NCI-H2196 treated with DMSO at 0.1 percent for 48 hours (cell line): ENCODE results near the gene NOL11.
"Not testable (repeated sequence)": the region's sequence is repeated elsewhere in the genome, so short reads cannot be mapped to it uniquely, and the experiment has no call there.

Experiments used
- DNase-seq: peaks from one replicate; lab custom pipeline; 2025; ENCODE audit not compliant: unreplicated experiment; lab: John Stamatoyannopoulos, UW

The NOL11 gene

DNA sequence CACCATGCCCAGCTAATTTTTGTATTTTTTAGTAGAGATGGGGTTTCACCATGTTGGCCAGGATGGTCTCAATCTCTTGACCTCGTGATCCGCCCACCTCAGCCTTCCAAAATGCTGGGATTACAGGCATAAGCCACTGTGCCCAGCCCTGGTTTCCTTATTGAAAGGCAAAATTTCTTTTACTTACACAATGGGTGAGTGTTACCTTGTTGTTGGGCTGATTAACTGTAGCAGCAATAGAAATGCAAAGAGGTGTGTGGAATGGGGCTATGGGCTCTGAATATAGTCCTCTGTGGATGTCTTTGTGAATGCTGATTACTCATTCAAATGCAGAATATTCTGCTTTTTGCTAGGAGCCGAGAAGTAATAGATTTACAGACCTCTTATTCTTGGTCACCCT, 34.4 kb downstream of the NOL11 start:
- not testable (repeated sequence) for DNase-seq

DNA sequence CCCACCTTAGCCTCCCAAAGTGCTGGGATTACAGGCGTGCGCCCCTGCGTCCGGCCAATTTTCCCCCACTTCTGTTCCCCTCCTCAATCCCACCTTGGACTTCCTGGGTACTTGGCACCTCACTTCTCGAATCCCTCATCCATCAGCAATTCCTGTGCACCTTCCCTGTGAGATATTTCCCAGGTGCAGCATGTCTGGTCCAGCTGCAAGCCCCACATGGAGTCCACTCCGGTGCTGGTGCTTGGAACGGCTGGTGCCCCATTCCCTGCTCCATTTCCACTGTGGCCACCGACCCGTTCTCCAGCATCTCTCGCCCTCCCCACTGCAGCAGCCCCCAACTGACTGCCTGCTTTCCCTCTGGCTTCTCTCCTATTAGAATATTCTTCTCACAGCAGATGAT, 35.3 kb downstream of the NOL11 start:
- no peak for DNase-seq

DNA sequence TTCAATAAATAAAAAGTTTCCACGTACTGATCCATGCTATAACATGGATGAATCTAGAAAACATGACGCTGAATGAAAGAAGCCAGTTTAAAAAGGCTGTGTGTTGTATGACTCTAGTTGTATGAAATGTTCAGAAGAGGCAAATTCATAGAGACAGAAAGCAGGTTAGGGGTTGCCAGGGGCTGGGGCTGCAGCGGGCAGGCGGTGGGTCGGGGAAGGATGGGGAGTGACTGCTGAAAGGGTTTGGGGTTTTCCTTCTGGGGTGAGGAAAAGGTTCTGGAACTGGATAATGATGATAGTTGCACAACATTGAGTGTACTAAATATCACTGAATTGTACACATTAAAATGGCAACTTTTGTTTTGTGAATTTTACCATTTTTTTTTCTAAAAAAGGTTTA, 36.3 kb downstream of the NOL11 start:
- DNase-seq, result no peak

DNA sequence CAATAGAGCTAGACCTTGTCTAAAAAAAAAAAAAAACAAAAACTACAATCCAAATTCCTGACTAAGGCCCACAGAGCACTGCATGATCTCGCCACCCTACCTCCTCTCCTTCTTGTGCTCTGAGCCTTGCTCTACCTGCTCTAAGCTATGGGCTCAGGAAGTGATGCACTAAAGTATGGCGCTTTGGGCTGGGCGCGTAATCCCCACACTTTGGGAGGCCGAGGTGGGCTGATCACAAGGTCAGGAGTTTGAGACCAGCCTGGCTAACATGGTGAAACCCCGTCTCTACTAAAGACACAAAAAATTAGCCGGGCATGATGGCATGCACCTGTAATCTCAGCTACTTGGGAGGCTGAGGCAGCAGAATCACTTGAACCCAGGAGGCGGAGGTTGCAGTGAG, 37.0 kb downstream of the NOL11 start:
- not testable (repeated sequence) for DNase-seq

DNA sequence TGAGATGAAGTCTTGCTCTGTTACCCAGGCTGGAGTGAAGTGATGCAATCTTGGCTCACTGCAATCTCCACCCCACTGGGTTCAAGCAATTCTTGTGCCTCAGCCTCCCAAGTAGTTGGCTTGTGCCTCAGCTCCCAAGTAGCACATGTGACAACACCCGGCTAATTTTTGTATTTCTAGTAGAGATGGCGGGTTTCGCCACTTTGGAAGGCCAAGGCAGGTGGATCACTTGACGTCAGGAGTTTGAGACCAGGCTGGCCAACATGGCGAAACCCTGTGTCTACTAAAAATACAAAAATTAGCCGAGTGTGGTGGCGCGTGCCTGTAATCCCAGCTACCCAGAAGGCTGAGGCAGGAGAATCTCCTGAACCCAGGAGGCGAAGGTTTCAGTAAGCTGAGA, 39.0 kb downstream of the NOL11 start:
- DNase-seq, result not testable (repeated sequence)

DNA sequence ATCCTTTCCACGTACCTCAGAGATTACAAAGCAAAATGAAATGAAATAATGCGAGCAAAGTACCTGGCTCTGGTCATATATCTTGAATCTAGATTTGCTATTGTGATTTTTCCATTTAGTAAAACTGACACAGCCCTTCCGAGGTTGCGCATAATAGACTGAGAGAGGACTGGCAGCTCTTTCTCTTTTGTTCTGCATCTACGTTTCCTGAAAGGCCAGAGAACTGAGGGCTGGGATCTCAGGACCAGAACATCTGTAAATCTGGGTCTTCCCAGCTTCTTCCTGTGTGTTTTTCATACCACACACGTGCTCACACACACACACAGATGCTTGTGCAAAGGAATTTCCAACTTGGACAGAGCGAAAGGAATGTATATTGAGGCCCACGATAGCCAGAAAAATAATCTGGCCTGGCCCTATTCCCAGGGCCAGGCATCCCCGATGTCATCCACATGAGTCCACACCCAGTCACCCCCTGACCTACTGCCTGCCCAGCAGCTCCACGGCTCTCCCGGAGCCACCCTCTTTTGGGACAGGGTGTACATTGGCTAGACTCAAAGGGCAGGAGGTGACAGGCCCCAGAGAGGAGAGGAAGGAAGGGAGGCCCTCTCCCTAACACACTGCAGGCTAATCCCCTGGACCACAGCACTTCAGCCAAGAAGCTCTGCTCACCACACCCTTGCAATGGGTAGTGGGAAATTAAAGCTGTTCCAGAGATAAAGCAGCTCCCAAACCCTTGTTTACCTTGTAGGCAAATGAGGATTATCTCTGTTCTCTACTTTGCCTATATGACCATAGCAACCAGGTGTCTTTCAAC, 41.8 kb downstream of the NOL11 start:
- no peak for DNase-seq

DNA sequence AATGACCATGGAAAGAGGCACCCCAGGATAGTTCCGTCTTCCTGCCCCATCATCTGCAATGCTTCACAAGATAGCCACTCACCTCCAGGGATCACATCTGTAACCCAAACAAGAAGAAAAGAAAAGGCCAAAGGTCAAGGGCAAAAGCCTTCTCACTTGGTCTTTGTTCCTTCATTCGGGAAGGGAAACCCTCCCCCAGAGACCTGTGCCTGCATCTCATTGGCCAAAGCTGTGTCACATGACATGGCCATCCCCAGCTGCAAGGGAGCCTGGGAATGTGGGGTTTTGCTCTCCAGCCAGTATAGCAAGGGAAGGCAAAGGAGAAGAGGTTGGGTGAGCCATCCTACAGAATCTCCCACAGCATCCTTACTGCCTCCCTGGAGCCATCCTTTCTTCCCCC, 47.9 kb downstream of the NOL11 start:
- DNase-seq, result no peak

DNA sequence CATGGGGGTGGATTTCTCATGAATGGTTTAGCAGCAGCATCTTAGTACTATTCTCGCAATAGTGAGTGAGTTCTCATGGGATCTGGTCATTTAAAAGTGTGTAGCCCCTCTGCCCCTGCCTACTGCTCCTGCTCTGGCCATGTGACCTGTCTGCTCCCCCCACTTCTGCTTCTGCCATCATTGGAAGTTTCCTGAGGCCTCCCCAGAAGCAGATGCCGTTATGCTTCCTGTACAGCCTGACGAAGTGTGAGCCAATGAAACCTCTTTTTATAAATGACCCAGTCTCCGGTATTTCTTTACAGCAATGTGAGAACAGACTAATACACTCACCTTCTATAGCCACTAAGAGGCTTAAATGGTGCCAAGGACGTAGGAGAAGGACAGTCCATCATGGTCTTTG, 51.5 kb downstream of the NOL11 start:
- DNase-seq, result no peak

DNA sequence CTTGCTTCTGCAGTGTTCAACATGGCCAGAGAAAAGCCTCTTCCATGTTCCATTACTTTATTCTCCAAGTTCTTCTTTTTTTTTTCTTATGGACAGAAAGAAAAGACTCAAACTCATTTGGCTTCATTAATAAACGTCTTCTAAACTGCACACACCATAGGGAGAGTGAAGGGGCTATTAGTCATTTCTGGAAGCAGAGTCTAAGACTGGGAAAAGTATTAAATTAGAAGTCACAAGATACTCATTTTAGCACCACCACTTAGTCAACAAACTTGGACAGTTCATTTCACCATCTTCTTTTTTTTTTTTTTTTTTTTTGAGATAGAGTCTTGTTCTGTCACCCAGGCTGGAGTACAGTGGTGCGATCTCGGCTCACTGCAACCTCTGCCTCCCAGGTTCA, 52.8 kb downstream of the NOL11 start:
- DNase-seq, result no peak

DNA sequence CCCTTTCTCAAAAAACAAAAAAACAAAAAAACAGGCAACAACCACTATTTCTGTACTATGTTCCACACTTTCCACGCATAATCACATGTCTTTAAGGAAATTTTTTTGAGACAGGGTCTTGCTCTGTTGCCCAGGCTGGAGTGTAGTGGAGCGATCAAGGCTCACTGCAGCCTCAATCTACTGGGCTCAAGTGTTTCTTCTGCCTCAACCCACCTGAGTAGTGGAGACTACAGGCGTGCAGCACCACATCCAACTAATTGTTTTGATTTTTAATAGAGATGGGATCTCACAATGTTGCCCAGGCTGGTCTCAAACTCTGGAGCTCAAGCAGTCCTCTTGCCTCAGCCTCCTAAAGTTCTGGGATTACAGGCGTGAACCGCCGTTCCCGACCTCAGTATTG, 54.9 kb downstream of the NOL11 start:
- no peak for DNase-seq

DNA sequence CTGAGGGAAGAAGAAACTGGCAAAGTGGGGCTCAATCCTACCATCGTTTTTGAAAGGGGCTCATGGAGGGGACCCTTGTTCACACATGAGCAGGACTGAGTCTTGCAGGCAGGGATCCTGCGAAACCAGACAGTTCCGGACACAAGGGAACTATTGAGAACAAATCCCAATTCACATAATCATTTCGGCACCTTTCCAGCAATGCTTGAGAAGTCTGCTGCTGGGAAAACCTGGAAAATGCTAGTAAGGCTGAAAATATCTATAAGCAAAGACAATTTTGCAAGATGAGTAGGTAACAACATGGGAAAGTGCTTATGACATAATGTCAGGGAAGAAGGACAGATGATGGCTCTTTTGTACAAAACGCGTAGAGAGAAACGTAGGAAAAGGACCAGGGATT, 55.5 kb downstream of the NOL11 start:
- DNase-seq, result no peak

DNA sequence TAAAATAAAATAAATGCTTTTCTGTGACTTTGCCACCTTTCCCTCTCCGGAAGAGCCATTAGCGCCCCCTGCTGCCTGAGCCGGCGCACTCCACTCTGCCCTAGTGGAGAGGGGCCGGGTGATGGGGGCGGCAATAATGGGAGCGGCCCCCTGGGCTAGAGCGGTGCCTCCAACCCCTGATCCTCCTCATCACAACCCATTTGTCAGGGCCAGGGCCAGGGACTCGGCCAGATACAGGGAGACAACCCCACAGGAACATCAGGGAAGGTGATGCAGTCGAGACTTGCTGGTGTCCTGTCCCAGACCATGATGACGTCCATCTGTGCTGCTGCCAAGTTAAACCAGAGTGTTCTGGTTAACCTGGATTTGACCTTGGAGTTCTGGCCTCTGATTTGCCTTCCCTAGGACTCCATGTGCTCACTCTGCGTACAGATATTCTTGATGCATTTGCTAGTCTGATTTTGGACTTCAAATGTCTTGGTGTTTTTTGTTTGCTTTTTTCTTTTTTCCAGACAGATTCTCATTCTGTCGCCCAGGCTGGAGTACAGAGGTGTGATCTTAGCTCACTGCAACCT, 61.4 kb downstream of the NOL11 start:
- no peak for DNase-seq

DNA sequence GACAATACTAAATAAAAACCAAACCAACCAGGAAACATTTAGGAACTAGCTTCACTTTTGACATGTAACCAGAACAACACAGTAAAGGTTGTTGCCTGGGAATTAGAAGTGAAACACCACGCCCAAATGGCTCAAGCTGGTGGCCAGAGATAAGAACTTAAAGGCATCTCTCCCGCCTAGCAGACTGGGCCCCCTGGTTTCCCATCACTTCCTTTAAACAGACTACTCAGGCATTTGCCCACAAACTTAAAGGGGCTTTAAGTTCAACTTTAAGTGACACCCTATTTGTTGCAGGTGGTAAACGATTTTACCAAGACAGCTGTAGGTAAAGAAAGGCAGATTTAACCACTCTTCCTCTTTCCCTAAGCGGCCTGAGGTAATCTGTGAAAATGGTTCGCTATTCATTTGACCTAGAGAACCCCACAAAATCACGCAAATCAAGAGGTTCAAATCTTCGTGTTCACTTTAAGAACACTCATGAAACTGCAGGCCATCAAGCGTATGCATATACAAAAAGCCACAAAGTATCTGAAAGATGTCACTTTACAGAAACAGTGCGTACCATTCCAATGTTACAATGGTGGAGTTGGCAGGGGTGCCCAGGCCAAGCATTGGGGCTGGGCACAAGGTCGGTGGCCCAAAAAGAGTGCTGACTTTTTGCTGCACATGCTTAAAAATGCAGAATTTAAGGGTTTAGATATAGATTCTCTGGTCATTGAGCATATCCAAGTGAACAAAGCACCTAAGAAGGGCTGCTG, 66.8 kb downstream of the NOL11 start:
- DNase-seq, result no peak

DNA sequence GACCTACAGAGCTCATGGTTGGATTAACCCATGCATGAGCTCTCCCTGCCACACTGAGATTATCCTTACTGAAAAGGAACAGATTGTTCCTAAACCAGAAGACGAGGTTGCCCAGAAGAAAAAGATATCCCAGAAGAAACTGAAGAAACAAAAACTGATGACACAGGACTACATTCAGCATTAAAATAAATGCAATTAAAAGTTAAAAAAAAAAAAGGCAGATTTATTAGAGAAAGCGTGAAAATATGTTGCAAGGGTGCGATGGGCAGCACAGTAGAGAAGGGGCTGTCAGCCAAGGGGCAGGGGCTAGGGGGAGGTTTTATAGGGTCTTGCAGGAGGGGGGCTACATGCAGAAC, 67.4 kb downstream of the NOL11 start:
- no peak for DNase-seq

DNA sequence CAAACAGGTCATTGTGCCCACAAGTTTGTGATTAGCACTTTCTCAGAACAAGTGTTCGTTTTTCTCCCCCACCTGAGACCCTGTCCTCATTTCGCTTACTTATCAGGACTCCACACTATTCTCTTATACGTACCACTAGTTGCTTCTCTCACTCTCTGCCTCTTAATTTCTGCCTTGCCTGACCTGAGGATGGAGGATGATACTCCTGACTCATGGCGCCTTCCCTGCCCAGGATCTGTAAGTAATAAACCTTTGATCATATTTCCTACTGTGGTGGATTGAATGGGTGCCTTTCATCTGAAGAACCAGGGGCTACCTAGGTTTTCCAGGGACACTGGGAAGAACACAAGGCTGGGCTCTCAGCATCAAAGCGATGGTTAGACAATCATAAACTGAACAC, 67.8 kb downstream of the NOL11 start:
- DNase-seq, result no peak
